Esophagus squamous epithelium (tissue), 5 donors: ENCODE data around the gene EEPD1. TPM values are rescaled to one million over a fixed set of nuclear protein-coding genes. Genes with fewer than 3 reads are reported as not detected.
A peak's percentile ranks its signal among the peaks of the same experiment; 100 is the strongest.

Experiments
- DNase-seq: peaks from one replicate; lab custom pipeline; 2025; lab: John Stamatoyannopoulos, UW
- H3K27ac ChIP-seq, 4 donors: fragments of 200-600 bp; sonication (generic); one replicate each; pipeline ENCODE4 v1.5.1; 2016 to 2019; ENCODE audit warnings: mild to moderate bottlenecking in 1 of 4
- H3K27me3 ChIP-seq, 4 donors: fragments of 200-600 bp; sonication (generic); 1 replicate in 3 of 4; 2 replicates in 1 of 4; pipeline versions ENCODE4 v1.5.1 to v1.6.0; 2017 to 2021; ENCODE audit warnings: antibody characterized with exemption in 1 of 4
- H3K36me3 ChIP-seq, 3 donors: fragments of 200-600 bp; sonication (generic); one replicate each; pipeline ENCODE4 v1.5.1; 2016 to 2019
- H3K4me1 ChIP-seq, 3 donors: fragments of 200-600 bp; sonication (generic); one replicate each; pipeline ENCODE4 v1.5.1; 2017 to 2019
- H3K4me3 ChIP-seq, 4 donors: fragments of 200-600 bp; sonication (generic); 1 replicate in 3 of 4; 2 replicates in 1 of 4; pipeline ENCODE4 v1.5.1; 2016 to 2019; ENCODE audit warnings: mild to moderate bottlenecking in 2 of 4, moderate library complexity in 1 of 4
- H3K9me3 ChIP-seq, 3 donors: fragments of 200-600 bp; sonication (generic); one replicate each; pipeline ENCODE4 v1.5.1; 2016 to 2019
- CTCF ChIP-seq, 6 experiments: fragments of 450-650 bp in 4 of 6; fragments of 200-600 bp in 2 of 6; sonication (generic) in 2 of 6; IDR thresholded peaks; one replicate each; pipeline ENCODE4 v1.5.1; 2016 to 2019; ENCODE audit warnings: antibody characterized with exemption in 6 of 6, mild to moderate bottlenecking in 4 of 6, moderate library complexity in 4 of 6
- POLR2A ChIP-seq, 4 donors: fragments of 450-650 bp; IDR thresholded peaks; one replicate each; pipeline ENCODE4 v1.6.1; 2017; ENCODE audit warnings: antibody characterized with exemption in 4 of 4, mild to moderate bottlenecking in 4 of 4, moderate library complexity in 3 of 4
- WGBS, 2 donors: methylation state at CpG; one replicate each; pipeline ENCODE4 v1.1.5; 2018; 5-methylcytosine and 5-hydroxymethylcytosine counted together
- intact Hi-C: fragments of 100-400 bp; cut with DNase I; formaldehyde crosslinking; loops from one replicate; pipeline ENCODE4 v1.15.0; 2022
- total RNA-seq, 4 donors: library from RNA; depleted of rRNA; stranded (reverse); fragments of >200 nt; gene quantifications; one replicate each; pipeline ENCODE4 v1.1.0, GENCODE V29; 2016
- donor health status: DM: yes; HTN: yes; CAD: no.

EEPD1 gene
- total RNA-seq, 4 donors from 2014 or later = 2.3 to 10.2 (median 4.8) TPM

- DNase-seq = no peak
- Histone ChIP-seq H3K27ac (no peak overlapping the region), H3K27me3 (no peaks in the 10 kb centered on the region), H3K9me3 (no peaks in the 10 kb centered on the region), H3K4me3 (no peak overlapping the region), H3K4me1 (peaks cover 0 to 24% (median 13%) of the 10 kb centered on the region in 3 donors), H3K36me3 (no peaks in the 10 kb centered on the region)
- WGBS, 2 donors = 94 to 96% methylated on average over 1 of the region's 1 CpG
- TF ChIP-seq CTCF (IDR thresholded peaks at IDR 0.05) = no peak
- no peak for TF ChIP-seq POLR2A (IDR thresholded peaks at IDR 0.05)
- intact Hi-C loops = no loop called here
Measured at GRCh38 chr7:36219429-36219828, 66.4 kb downstream of the EEPD1 start.

- no peak overlapping the region for H3K4me3 ChIP-seq
- H3K4me1 ChIP-seq = peaks cover 0 to 38% (median 16%) of the 10 kb centered on the region in 3 donors
- H3K9me3 ChIP-seq = no peaks in the 10 kb centered on the region
- H3K36me3 ChIP-seq = no peaks in the 10 kb centered on the region
- H3K27me3 ChIP-seq = no peaks in the 10 kb centered on the region
- no peak overlapping the region for H3K27ac ChIP-seq
- intact Hi-C loops = no loop called here
- TF ChIP-seq POLR2A (IDR thresholded peaks at IDR 0.05) (no peak), CTCF (IDR thresholded peaks at IDR 0.05) (no peak)
- DNase-seq = no peak
Measured at GRCh38 chr7:36223851-36224250, 70.8 kb downstream of the EEPD1 start.

GRCh38 chr7:36224934-36225858 is 72.1 kb downstream of the EEPD1 start:
- Histone ChIP-seq H3K4me3 (no peak overlapping the region), H3K9me3 (no peaks in the 10 kb centered on the region), H3K27ac (peak overlapping the region in 3 of 4 donors; percentile 41 to 72 (median 61)), H3K4me1 (peaks cover 0 to 38% (median 16%) of the 10 kb centered on the region in 3 donors), H3K27me3 (no peaks in the 10 kb centered on the region), H3K36me3 (no peaks in the 10 kb centered on the region)
- no peak for DNase-seq
- intact Hi-C loops = no loop called here
- WGBS, 2 donors = 57 to 58% methylated on average over 16 of the region's 16 CpGs
- TF ChIP-seq CTCF (IDR thresholded peaks at IDR 0.05) (no peak), POLR2A (IDR thresholded peaks at IDR 0.05) (no peak)

- Histone ChIP-seq H3K9me3 (no peaks in the 10 kb centered on the region), H3K27me3 (no peaks in the 10 kb centered on the region), H3K36me3 (no peaks in the 10 kb centered on the region), H3K4me3 (no peak overlapping the region), H3K27ac (peak overlapping the region in 3 of 4 donors; percentile 41 to 72 (median 61)), H3K4me1 (peaks cover 0 to 38% (median 16%) of the 10 kb centered on the region in 3 donors)
- TF ChIP-seq CTCF (IDR thresholded peaks at IDR 0.05) (no peak), POLR2A (IDR thresholded peaks at IDR 0.05) (no peak)
- intact Hi-C loops = no loop called here
- WGBS, 2 donors = 82 to 89% methylated on average over 7 of the region's 7 CpGs
- no peak for DNase-seq
Measured at GRCh38 chr7:36226151-36226550, 73.1 kb downstream of the EEPD1 start.

- intact Hi-C loops = no loop called here
- H3K4me1 ChIP-seq = peaks cover 0 to 43% (median 16%) of the 10 kb centered on the region in 3 donors
- no peaks in the 10 kb centered on the region for H3K36me3 ChIP-seq
- no peak for DNase-seq
- WGBS, 2 donors = 18 to 36% methylated on average over 5 of the region's 5 CpGs
- H3K27me3 ChIP-seq = no peaks in the 10 kb centered on the region
- no peak overlapping the region for H3K4me3 ChIP-seq
- TF ChIP-seq CTCF (IDR thresholded peaks at IDR 0.05) = no peak
- no peak for TF ChIP-seq POLR2A (IDR thresholded peaks at IDR 0.05)
- H3K27ac ChIP-seq = peak overlapping the region; percentile 30 to 83 (median 66)
- H3K9me3 ChIP-seq = no peaks in the 10 kb centered on the region
Measured at GRCh38 chr7:36227223-36227622, 74.2 kb downstream of the EEPD1 start.
